PC-3 (cell line): ENCODE data around the gene MCM7. TPM values are rescaled to one million over a fixed set of nuclear protein-coding genes. Genes with fewer than 3 reads are reported as not detected.

Source experiments
- ATAC-seq: fragments of 200-7000 bp; cut with Tn5 transposase; 2 replicates; pipeline ENCODE4 v1.9.1; 2020; ENCODE audit warnings: mild to moderate bottlenecking, moderate library complexity
- BruUV-seq: library from RNA; stranded (reverse); fragments of 400-500 nt; replicated peaks from 2 replicates; lab custom pipeline; 2021; lab: Mats Ljungman, UMichigan
- CTCF ChIA-PET: fragments of 300-600 bp; sonication (Branson Sonifier 250); formaldehyde crosslinking; loops from one replicate; lab custom pipeline; 2022; ENCODE audit warnings: antibody characterized with exemption; lab: Charles Lee
- POLR2A ChIA-PET: fragments of 300-600 bp; sonication (Branson Sonifier 250); formaldehyde crosslinking; loops from one replicate; lab custom pipeline; 2022; ENCODE audit warnings: antibody characterized with exemption; ENCODE audit not compliant: unreplicated experiment; lab: Charles Lee
- DNase-seq: peaks from one replicate; pipeline ENCODE4 v3.0.0-alpha.2; 2015
- H2AFZ ChIP-seq: fragments of 300-600 bp; sonication (generic); 2 replicates; pipeline ENCODE4 v1.6.0; 2016; ENCODE audit warnings: antibody characterized with exemption, low read length
- H3F3A ChIP-seq: fragments of 300-600 bp; sonication (generic); one replicate; pipeline ENCODE4 v1.6.0; 2017; ENCODE audit warnings: antibody characterized with exemption, low read length, control low read depth, mild to moderate bottlenecking; ENCODE audit not compliant: unreplicated experiment
- H3K27ac ChIP-seq: fragments of 300-600 bp; sonication (generic); 2 replicates; pipeline ENCODE4 v1.5.1; 2016; ENCODE audit warnings: mild to moderate bottlenecking, low read length
- H3K27me3 ChIP-seq: fragments of 300-600 bp; sonication (generic); 2 replicates; pipeline ENCODE4 v1.6.1; 2016; ENCODE audit warnings: low read length, mixed read lengths
- H3K36me3 ChIP-seq: fragments of 300-600 bp; sonication (generic); 2 replicates; pipeline ENCODE4 v1.6.1; 2016; ENCODE audit warnings: low read depth, mixed run types, low read length, mixed read lengths
- H3K4me1 ChIP-seq: fragments of 300-600 bp; sonication (generic); 2 replicates; pipeline ENCODE4 v1.5.1; 2016; ENCODE audit warnings: low read length; ENCODE audit not compliant: insufficient read depth
- H3K4me2 ChIP-seq: fragments of 300-600 bp; sonication (generic); 2 replicates; pipeline ENCODE4 v1.6.0; 2016; ENCODE audit warnings: low read length
- H3K4me3 ChIP-seq: fragments of 300-600 bp; sonication (generic); 2 replicates; pipeline ENCODE4 v1.5.1; 2016; ENCODE audit warnings: mild to moderate bottlenecking, low read length, mixed read lengths
- H3K79me2 ChIP-seq: fragments of 300-600 bp; sonication (generic); 2 replicates; pipeline ENCODE4 v1.6.1; 2017; ENCODE audit warnings: low read length, mixed read lengths
- H3K9ac ChIP-seq: fragments of 300-600 bp; sonication (generic); 2 replicates; pipeline ENCODE4 v1.6.0; 2016; ENCODE audit warnings: mild to moderate bottlenecking, low read length
- H3K9me2 ChIP-seq: fragments of 300-600 bp; sonication (generic); replicated peaks from 2 replicates; pipeline ENCODE4 v1.6.1; 2016; ENCODE audit warnings: mixed run types, low read length, mixed read lengths
- H3K9me3 ChIP-seq: fragments of 300-600 bp; sonication (generic); 2 replicates; pipeline ENCODE4 v1.6.1; 2016; ENCODE audit warnings: low read length, mixed read lengths
- H4K20me1 ChIP-seq: fragments of 300-600 bp; sonication (generic); 2 replicates; pipeline ENCODE4 v1.6.1; 2016; ENCODE audit warnings: low read length, mixed read lengths
- CTCF ChIP-seq: fragments of 300-600 bp; sonication (generic); conservative IDR thresholded peaks from 2 replicates; pipeline ENCODE4 v1.5.1; 2017; ENCODE audit warnings: antibody characterized with exemption, low read depth, mild to moderate bottlenecking, low read length
- EZH2 ChIP-seq: fragments of 300-600 bp; sonication (generic); IDR thresholded peaks from one replicate; pipeline ENCODE4 v1.6.1; 2017; ENCODE audit warnings: antibody characterized with exemption, mild to moderate bottlenecking, low read length; ENCODE audit not compliant: unreplicated experiment
- EZH2phosphoT487 ChIP-seq: fragments of 300-600 bp; sonication (generic); IDR thresholded peaks from 2 replicates; pipeline ENCODE4 v1.6.1; 2018; ENCODE audit warnings: mild to moderate bottlenecking, antibody characterized with exemption, low read length, borderline replicate concordance
- intact Hi-C: fragments of 100-400 bp; cut with micrococcal nuclease; formaldehyde crosslinking; loops from 2 replicates; pipeline ENCODE4 v1.9.0; 2023
- total RNA-seq: library from RNA; depleted of rRNA; stranded (reverse); fragments of >200 nt; gene quantifications from 2 replicates; pipeline ENCODE4 v1.2.3, GENCODE V29; 2014

MCM7 gene
- total RNA-seq, 1 experiment from 2014 or later = 208 TPM

- Histone ChIP-seq H3K9ac (peak overlapping the region; percentile 91), H3K79me2 (0 out of 2 replicates have a peak, but pooled peaks cover 5% of the 10 kb centered on the region), H3K9me3 (no peaks in the 10 kb centered on the region), H3K4me1 (0 out of 2 replicates have a peak, but pooled peaks cover 4% of the 10 kb centered on the region), H3K4me2 (peak overlapping the region; percentile 93), H2AFZ (peak overlapping the region; percentile 84), H4K20me1 (no peaks in the 10 kb centered on the region), H3K27me3 (no peaks in the 10 kb centered on the region), H3K36me3 (no peaks in the 10 kb centered on the region), H3K27ac (no peak overlapping the region), H3F3A (no peaks in the 10 kb centered on the region), H3K9me2 (no peaks in the 10 kb centered on the region), H3K4me3 (peak overlapping the region; percentile 80)
- peak; percentile 14 for DNase-seq
- ChIA-PET CTCF (no interaction called here), POLR2A (interaction anchor here (0.6 kb wide), 1 partner anchor 1248 kb away, joined by 4 read pairs; no protein-coding TSS in a partner anchor)
- BruUV-seq = TSS peak; percentile 32
- no peak for TF ChIP-seq EZH2
- TF ChIP-seq EZH2phosphoT487 = no peak
- no peak for TF ChIP-seq CTCF
- ATAC-seq = peak; percentile 27
- intact Hi-C loops = loop anchor here (5.0 kb wide), 1 partner anchor 46 kb away; the partner anchor contains the start of gene ZNF3
Observed at GRCh38 chr7:100127866-100128636, 26.9 kb upstream of the MCM7 start.

GRCh38 chr7:100126931-100127865 lies 26.0 kb upstream of the MCM7 start, which contains the start of gene MBLAC1:
MBLAC1 (plus strand) TSS chr7:100126967; CDS start chr7:100127396, 429 bp downstream.
- H3K4me2 ChIP-seq = peak within 1 kb of the TSS; percentile 93
- 0 out of 2 replicates have a peak, but pooled peaks cover 4% of the 10 kb centered on the region for H3K4me1 ChIP-seq
- POLR2A ChIA-PET = interaction anchor here (0.6 kb wide), 2 partner anchors 21 to 26 kb away, joined by 5 to 6 read pairs; partner anchors contain the start of gene AP4M1
- peak within 1 kb of the TSS; percentile 80 for H3K4me3 ChIP-seq
- intact Hi-C loops = loop anchor here (1.0 to 5.0 kb wide), 2 partner anchors 26 to 45 kb away; partner anchors contain the start of genes AP4M1, MCM7 and ZNF3
- peak within 1 kb of the TSS; percentile 91 for H3K9ac ChIP-seq
- BruUV-seq = no TSS peak
- H3K27me3 ChIP-seq = no peaks in the 10 kb centered on the region
- peak within 1 kb of the TSS; percentile 92 for H3K27ac ChIP-seq
- H3K9me3 ChIP-seq = no peaks in the 10 kb centered on the region
- DNase-seq (peak; percentile 85), ATAC-seq (peak; percentile 65)
- H3F3A ChIP-seq = no peaks in the 10 kb centered on the region
- CTCF ChIA-PET = interaction anchor here (0.8 kb wide), 1 partner anchor 25 kb away, joined by 5 read pairs; no protein-coding TSS in a partner anchor
- H3K79me2 ChIP-seq = 0 out of 2 replicates have a peak, but pooled peaks cover 5% of the 10 kb centered on the region
- no peaks in the 10 kb centered on the region for H3K36me3 ChIP-seq
- peak within 1 kb of the TSS; percentile 84 for H2AFZ ChIP-seq
- TF ChIP-seq EZH2 (no peak), EZH2phosphoT487 (no peak)
- no peaks in the 10 kb centered on the region for H4K20me1 ChIP-seq
- H3K9me2 ChIP-seq = no peaks in the 10 kb centered on the region
